Panc1 (cell line): Measurements from ENCODE around the gene TAB3. TPM values are rescaled to one million over a fixed set of nuclear protein-coding genes. Genes with fewer than 3 reads are reported as not detected.

Experiments used
- ATAC-seq: fragments of 200-7000 bp; cut with Tn5 transposase; 2 replicates; pipeline ENCODE4 v1.9.1; 2020; ENCODE audit warnings: mild to moderate bottlenecking, moderate library complexity
- BruUV-seq: library from RNA; stranded (reverse); fragments of 400-500 nt; replicated peaks from 2 replicates; lab custom pipeline; 2021; lab: Mats Ljungman, UMichigan
- CTCF ChIA-PET: fragments of 300-600 bp; sonication (Branson Sonifier 250); formaldehyde crosslinking; loops from one replicate; lab custom pipeline; 2022; ENCODE audit warnings: antibody characterized with exemption; lab: Charles Lee
- POLR2A ChIA-PET: fragments of 300-600 bp; sonication (Branson Sonifier 250); formaldehyde crosslinking; loops from one replicate; lab custom pipeline; 2022; ENCODE audit warnings: antibody characterized with exemption; lab: Charles Lee
- DNase-seq: peaks from one replicate; pipeline ENCODE4 v3.0.0-alpha.2; 2010; ENCODE audit warnings: low read depth, low spot score
- H3K27ac ChIP-seq: 2 replicates; pipeline ENCODE4 v1.5.1; 2011; ENCODE audit warnings: mild to moderate bottlenecking, low read length, inconsistent platforms
- H3K27me3 ChIP-seq: fragments of 200-500 bp; sonication (Bioruptor generic); 2 replicates; pipeline ENCODE4 v1.6.0; 2014; ENCODE audit warnings: low read length, inconsistent platforms; ENCODE audit not compliant: control insufficient read depth, insufficient read depth
- H3K36me3 ChIP-seq: fragments of 200-500 bp; sonication (Bioruptor generic); 2 replicates; pipeline ENCODE4 v1.5.1; 2014; ENCODE audit warnings: inconsistent platforms, mild to moderate bottlenecking, low read length, moderate library complexity; ENCODE audit not compliant: control insufficient read depth, insufficient read depth
- H3K4me1 ChIP-seq: 2 replicates; pipeline ENCODE4 v1.5.1; 2011; ENCODE audit warnings: inconsistent platforms, mild to moderate bottlenecking, low read length, moderate library complexity; ENCODE audit not compliant: control insufficient read depth, insufficient read depth
- H3K4me3 ChIP-seq, 2 experiments: 2 replicates each; pipeline ENCODE4 v1.5.1; 2011 to 2012; ENCODE audit warnings: low read depth in 2 of 2, low read length in 2 of 2, mild to moderate bottlenecking in 2 of 2, inconsistent platforms in 1 of 2, moderate library complexity in 1 of 2
- H3K9me3 ChIP-seq: fragments of 200-500 bp; sonication (Bioruptor generic); 2 replicates; pipeline ENCODE4 v1.5.1; 2014; ENCODE audit warnings: low read depth, mild to moderate bottlenecking, inconsistent platforms, low read length, moderate library complexity; ENCODE audit not compliant: control insufficient read depth, insufficient read depth
- POLR2AphosphoS5 ChIP-seq: IDR thresholded peaks from 2 replicates; pipeline ENCODE4 v1.6.1; 2012; ENCODE audit warnings: mild to moderate bottlenecking, low read depth, low read length, moderate library complexity
- SIN3A ChIP-seq: IDR thresholded peaks from 2 replicates; pipeline ENCODE4 v1.6.1; 2012; ENCODE audit warnings: low read depth, mild to moderate bottlenecking, low read length, moderate library complexity, borderline replicate concordance; ENCODE audit not compliant: insufficient read depth
- TCF7L2 ChIP-seq: IDR thresholded peaks from 2 replicates; pipeline ENCODE4 v1.6.1; 2011; ENCODE audit warnings: mild to moderate bottlenecking, low read depth, low read length, inconsistent platforms
- in situ Hi-C: cut with HindIII; loops from 2 replicates; pipeline ENCODE4 v1.10.0; 2016; ENCODE audit warnings: low sequenced_read_pairs, low pct_unique_long_range_greater_than_20kb
- intact Hi-C: fragments of 100-400 bp; cut with micrococcal nuclease; formaldehyde crosslinking; loops from one replicate; pipeline ENCODE4 v1.10.0; 2022; ENCODE audit not compliant: unreplicated experiment
- total RNA-seq: library from RNA; stranded (reverse); gene quantifications from one replicate; pipeline ENCODE4 v1.2.1, GENCODE V29; 2021; ENCODE audit not compliant: unreplicated experiment
- TF ChIP-seq, protein P1 (sequence below): fragments of 450-650 bp; IDR thresholded peaks from 2 replicates; pipeline ENCODE4 v1.5.1; 2017; ENCODE audit warnings: mild to moderate bottlenecking
- TF ChIP-seq, protein P2 (sequence below), 2 experiments: IDR thresholded peaks; 2 replicates each; pipeline ENCODE4 v1.6.1; 2011 to 2012; ENCODE audit warnings: low read depth in 2 of 2, control low read depth in 1 of 2, low read length in 1 of 2, mild to moderate bottlenecking in 1 of 2, moderate library complexity in 1 of 2; ENCODE audit not compliant: insufficient read depth in 1 of 2

Gene TAB3
- total RNA-seq, 1 experiment from 2014 or later, result 7.7 TPM

GRCh38 chrX:30918480-30918879 is 29.4 kb upstream of the TAB3 start:
- no peaks in the 10 kb centered on the region for H3K36me3 ChIP-seq
- no peaks in the 10 kb centered on the region for H3K9me3 ChIP-seq
- H3K27ac ChIP-seq, result no peak overlapping the region
- no peaks in the 10 kb centered on the region for H3K27me3 ChIP-seq
- TF ChIP-seq, protein P1, sequence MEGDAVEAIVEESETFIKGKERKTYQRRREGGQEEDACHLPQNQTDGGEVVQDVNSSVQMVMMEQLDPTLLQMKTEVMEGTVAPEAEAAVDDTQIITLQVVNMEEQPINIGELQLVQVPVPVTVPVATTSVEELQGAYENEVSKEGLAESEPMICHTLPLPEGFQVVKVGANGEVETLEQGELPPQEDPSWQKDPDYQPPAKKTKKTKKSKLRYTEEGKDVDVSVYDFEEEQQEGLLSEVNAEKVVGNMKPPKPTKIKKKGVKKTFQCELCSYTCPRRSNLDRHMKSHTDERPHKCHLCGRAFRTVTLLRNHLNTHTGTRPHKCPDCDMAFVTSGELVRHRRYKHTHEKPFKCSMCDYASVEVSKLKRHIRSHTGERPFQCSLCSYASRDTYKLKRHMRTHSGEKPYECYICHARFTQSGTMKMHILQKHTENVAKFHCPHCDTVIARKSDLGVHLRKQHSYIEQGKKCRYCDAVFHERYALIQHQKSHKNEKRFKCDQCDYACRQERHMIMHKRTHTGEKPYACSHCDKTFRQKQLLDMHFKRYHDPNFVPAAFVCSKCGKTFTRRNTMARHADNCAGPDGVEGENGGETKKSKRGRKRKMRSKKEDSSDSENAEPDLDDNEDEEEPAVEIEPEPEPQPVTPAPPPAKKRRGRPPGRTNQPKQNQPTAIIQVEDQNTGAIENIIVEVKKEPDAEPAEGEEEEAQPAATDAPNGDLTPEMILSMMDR, result no peak
- no peak for TF ChIP-seq POLR2AphosphoS5
- TF ChIP-seq SIN3A, result no peak
- TF ChIP-seq, protein P2, sequence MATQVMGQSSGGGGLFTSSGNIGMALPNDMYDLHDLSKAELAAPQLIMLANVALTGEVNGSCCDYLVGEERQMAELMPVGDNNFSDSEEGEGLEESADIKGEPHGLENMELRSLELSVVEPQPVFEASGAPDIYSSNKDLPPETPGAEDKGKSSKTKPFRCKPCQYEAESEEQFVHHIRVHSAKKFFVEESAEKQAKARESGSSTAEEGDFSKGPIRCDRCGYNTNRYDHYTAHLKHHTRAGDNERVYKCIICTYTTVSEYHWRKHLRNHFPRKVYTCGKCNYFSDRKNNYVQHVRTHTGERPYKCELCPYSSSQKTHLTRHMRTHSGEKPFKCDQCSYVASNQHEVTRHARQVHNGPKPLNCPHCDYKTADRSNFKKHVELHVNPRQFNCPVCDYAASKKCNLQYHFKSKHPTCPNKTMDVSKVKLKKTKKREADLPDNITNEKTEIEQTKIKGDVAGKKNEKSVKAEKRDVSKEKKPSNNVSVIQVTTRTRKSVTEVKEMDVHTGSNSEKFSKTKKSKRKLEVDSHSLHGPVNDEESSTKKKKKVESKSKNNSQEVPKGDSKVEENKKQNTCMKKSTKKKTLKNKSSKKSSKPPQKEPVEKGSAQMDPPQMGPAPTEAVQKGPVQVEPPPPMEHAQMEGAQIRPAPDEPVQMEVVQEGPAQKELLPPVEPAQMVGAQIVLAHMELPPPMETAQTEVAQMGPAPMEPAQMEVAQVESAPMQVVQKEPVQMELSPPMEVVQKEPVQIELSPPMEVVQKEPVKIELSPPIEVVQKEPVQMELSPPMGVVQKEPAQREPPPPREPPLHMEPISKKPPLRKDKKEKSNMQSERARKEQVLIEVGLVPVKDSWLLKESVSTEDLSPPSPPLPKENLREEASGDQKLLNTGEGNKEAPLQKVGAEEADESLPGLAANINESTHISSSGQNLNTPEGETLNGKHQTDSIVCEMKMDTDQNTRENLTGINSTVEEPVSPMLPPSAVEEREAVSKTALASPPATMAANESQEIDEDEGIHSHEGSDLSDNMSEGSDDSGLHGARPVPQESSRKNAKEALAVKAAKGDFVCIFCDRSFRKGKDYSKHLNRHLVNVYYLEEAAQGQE (IDR thresholded peaks at IDR 0.05; ENCODE audit: insufficient read depth in 1 of 2, low read depth in 2 of 2, low read length in 1 of 2), result no peak
- no peak for TF ChIP-seq TCF7L2
- intact Hi-C loops, result no loop called here
- no peak overlapping the region for H3K4me3 ChIP-seq
- no TSS peak for BruUV-seq
- ATAC-seq (no peak), DNase-seq (no peak)
- H3K4me1 ChIP-seq, result no peaks in the 10 kb centered on the region
- POLR2A ChIA-PET, result no interaction called here
- CTCF ChIA-PET, result no interaction called here
- in situ Hi-C loops, result no loop called here

DNA sequence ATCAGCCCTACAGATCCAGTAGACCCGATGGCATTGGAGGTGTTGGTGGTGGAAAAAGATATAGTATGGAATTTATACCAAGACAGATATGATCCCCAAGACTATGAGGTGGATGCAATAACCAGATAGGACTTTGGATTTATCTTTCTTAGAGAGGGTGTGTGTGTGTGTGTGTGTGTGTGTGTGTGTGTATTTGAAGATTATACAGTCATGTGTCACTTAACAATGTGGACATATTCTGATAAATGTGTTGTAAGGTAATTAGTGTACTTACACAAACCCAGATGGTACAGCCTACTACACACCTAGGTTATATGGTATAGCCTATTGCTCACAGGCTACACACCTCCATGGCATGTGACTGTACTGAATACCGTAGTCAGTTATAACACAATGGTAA is 24.4 kb upstream of the TAB3 start:
- in situ Hi-C loops (no loop called here), intact Hi-C loops (no loop called here)
- CTCF ChIA-PET, result no interaction called here

More for the DNA sequence above, 24.4 kb upstream of the TAB3 start:
- no peaks in the 10 kb centered on the region for H3K27me3 ChIP-seq
- TF ChIP-seq TCF7L2, result no peak
- TF ChIP-seq POLR2AphosphoS5, result no peak
- TF ChIP-seq, protein P1, result no peak
- TF ChIP-seq, protein P2 (IDR thresholded peaks at IDR 0.05; ENCODE audit: insufficient read depth in 1 of 2, low read depth in 2 of 2, low read length in 1 of 2), result no peak
- no peak for TF ChIP-seq SIN3A
- DNase-seq, result no peak
- no peaks in the 10 kb centered on the region for H3K9me3 ChIP-seq
- no peak for ATAC-seq
- H3K4me1 ChIP-seq, result no peaks in the 10 kb centered on the region
- POLR2A ChIA-PET, result no interaction called here
- no TSS peak for BruUV-seq
- no peaks in the 10 kb centered on the region for H3K36me3 ChIP-seq
- no peak overlapping the region for H3K4me3 ChIP-seq
- no peak overlapping the region for H3K27ac ChIP-seq
